Pancreas (tissue), 10 donors: Measurements from ENCODE around the gene ODC1. TPM values are rescaled to one million over a fixed set of nuclear protein-coding genes. Genes with fewer than 3 reads are reported as not detected.

Experiments
- ATAC-seq, 4 donors: fragments of 200-7000 bp; cut with Tn5 transposase; one replicate each; pipeline versions ENCODE4 v1.8.0 to v1.9.1; 2020; ENCODE audit warnings: mild to moderate bottlenecking in 4 of 4, moderate library complexity in 4 of 4
- DNase-seq, 6 donors: peaks; one replicate each; pipeline ENCODE4 v3.0.0-alpha.2; 2020
- FAIRE-seq: peaks from 2 replicates; lab custom pipeline; 2012; peaks lifted over from hg19 to GRCh38; lab: Jason Lieb, UNC
- H3K27ac ChIP-seq, 4 donors: fragments of 200-600 bp; sonication (generic); 1 replicate in 3 of 4; 2 replicates in 1 of 4; pipeline versions ENCODE4 v1.5.0 to v1.8.0; 2020
- H3K27me3 ChIP-seq, 4 donors: fragments of 200-600 bp; one replicate each; pipeline ENCODE4 v1.8.0; 2021
- H3K36me3 ChIP-seq, 3 donors: fragments of 200-600 bp; sonication (generic) in 1 of 3; one replicate each; pipeline versions ENCODE4 v1.5.0 to v1.8.0; 2020 to 2021
- H3K4me1 ChIP-seq, 3 donors: fragments of 200-600 bp; one replicate each; pipeline ENCODE4 v1.8.0; 2021
- H3K4me3 ChIP-seq, 4 donors: fragments of 200-600 bp; sonication (generic) in 2 of 4; one replicate each; pipeline versions ENCODE4 v1.5.0 to v1.8.0; 2020 to 2021
- H3K9me3 ChIP-seq, 4 donors: fragments of 200-600 bp; one replicate each; pipeline ENCODE4 v1.8.0; 2021
- CTCF ChIP-seq, 4 donors: fragments of 200-600 bp; sonication (generic) in 3 of 4; IDR thresholded peaks; one replicate each; pipeline versions ENCODE4 v1.5.0 to v1.8.0; 2021; ENCODE audit warnings: antibody characterized with exemption in 4 of 4
- WGBS, 2 donors: extraction: QIAGEN DNeasy Blood & Tissue Kit; methylation state at CpG; one replicate each; pipeline ENCODE4 v1.1.7; 2013; 5-methylcytosine and 5-hydroxymethylcytosine counted together
- intact Hi-C, 3 donors: fragments of 100-400 bp; cut with DNase I; formaldehyde crosslinking; loops; one replicate each; pipeline versions ENCODE4 v1.11.1 to v1.14.2; 2022
- polyA plus RNA-seq, 2 donors: library from polyadenylated mRNA; stranded (reverse); fragments of 200-250 nt; gene quantifications; one replicate each; pipeline ENCODE4 v1.2.3, GENCODE V29; 2013
- total RNA-seq, 6 donors: library from RNA; stranded (reverse); fragmentation: NEBNext Ultra II Directional in 4 of 6; extraction: Animal tissue kit (Norgen Biotek cat#: 25700) in 4 of 6; gene quantifications; one replicate each; pipeline versions ENCODE4 v1.2.1 to v1.2.4, GENCODE V29; 2021 to 2023
- donor health status: healthy with polysubstance abuse.
- donor health status: DM: no; HTN: no; CAD: no; lungs with moderate emphysema.
- donor health status: DM: no; HTN: no; CAD: no.
- donor health status: control.
- donor health status: control.
- donor health status: Bipolar disorder and iron deficiency.
- donor health status: DM: yes; HTN: yes; CAD: no.
- donor health status: DM: no; HTN: no; CAD: no.
- donor health status: DM: no; HTN: no; CAD: no.
- donor health status: DM: yes; HTN: yes; CAD: no.

Gene ODC1
- 10 to 100 TPM; 12.9 to 52.2 (median 28.5) TPM for total RNA-seq
- polyA plus RNA-seq: 10 to 100 TPM in 1 of 2 donors, 1 to 10 TPM in 1; 9.3 to 29.5 TPM

- Histone ChIP-seq H3K9me3 (no peaks in the 10 kb centered on the region), H3K27ac (peak within 1 kb of the TSS; percentile 91 to 97 (median 94)), H3K4me3 (peak within 1 kb of the TSS; percentile 47 to 71 (median 54)), H3K4me1 (peaks cover 9 to 25% (median 16%) of the 10 kb centered on the region in 3 donors), H3K27me3 (no peaks in the 10 kb centered on the region), H3K36me3 (peaks cover 3 to 17% (median 11%) of the 10 kb centered on the region in 3 donors)
- ATAC-seq (peak; percentile 80 to 86 (median 84)), FAIRE-seq (no peak), DNase-seq (peak; percentile 94 to 99 (median 98))
- 0% methylated on average over 41 to 99 of the region's 99 CpGs for WGBS, 2 donors
- TF ChIP-seq CTCF (IDR thresholded peaks at IDR 0.05): no peak
- intact Hi-C loops: loop anchor here in 1 of 3 donors (10.0 kb wide), 1 partner anchor 217 kb away; no protein-coding TSS in a partner anchor
Observed at GRCh38 chr2:10447895-10448575, at the start of gene ODC1. Gene ODC1 (minus strand): TSS chr2:10448327. CDS start chr2:10445032, 3,295 bp downstream.

- Histone ChIP-seq H3K4me1 (no peaks in the 10 kb centered on the region), H3K4me3 (no peak overlapping the region), H3K36me3 (no peaks in the 10 kb centered on the region), H3K27ac (no peak overlapping the region), H3K9me3 (no peaks in the 10 kb centered on the region), H3K27me3 (no peaks in the 10 kb centered on the region)
- peak; percentile 77 to 84 (median 80) for ATAC-seq
- FAIRE-seq: no peak
- 26 to 64% methylated on average over 23 to 24 of the region's 24 CpGs for WGBS, 2 donors
- DNase-seq: peak in 5 of 6 donors; percentile 14 to 71 (median 59)
- TF ChIP-seq CTCF (IDR thresholded peaks at IDR 0.05): no peak
- intact Hi-C loops: no loop called here
Observed at GRCh38 chr2:10497797-10498251, 49.7 kb upstream of the ODC1 start.

GRCh38 chr2:10495988-10496313 lies 47.8 kb upstream of the ODC1 start:
- no peaks in the 10 kb centered on the region for H3K4me1 ChIP-seq
- 74 to 82% methylated on average over 7 of the region's 7 CpGs for WGBS, 2 donors
- no peak for ATAC-seq

GRCh38 chr2:10495311-10495987 lies 47.3 kb upstream of the ODC1 start:
- ATAC-seq (no peak), FAIRE-seq (no peak), DNase-seq (peak in 1 of 6 donors; percentile 17)
- no peak for TF ChIP-seq CTCF (IDR thresholded peaks at IDR 0.05)
- 59 to 69% methylated on average over 23 to 24 of the region's 24 CpGs for WGBS, 2 donors
- intact Hi-C loops: no loop called here
- Histone ChIP-seq H3K4me3 (no peak overlapping the region), H3K27me3 (no peaks in the 10 kb centered on the region), H3K9me3 (no peaks in the 10 kb centered on the region), H3K36me3 (no peaks in the 10 kb centered on the region), H3K4me1 (no peaks in the 10 kb centered on the region), H3K27ac (no peak overlapping the region)

More at GRCh38 chr2:10495988-10496313, 47.8 kb upstream of the ODC1 start:
- intact Hi-C loops: no loop called here
- H3K9me3 ChIP-seq: no peaks in the 10 kb centered on the region
- no peak overlapping the region for H3K27ac ChIP-seq
- H3K4me3 ChIP-seq: no peak overlapping the region
- no peaks in the 10 kb centered on the region for H3K36me3 ChIP-seq
- H3K27me3 ChIP-seq: no peaks in the 10 kb centered on the region
- FAIRE-seq (no peak), DNase-seq (peak in 1 of 6 donors; percentile 24)
- no peak for TF ChIP-seq CTCF (IDR thresholded peaks at IDR 0.05)
